Kidney epithelial cell (primary cell): ENCODE results near the gene CAMTA1. TPM values are rescaled to one million over a fixed set of nuclear protein-coding genes. Genes with fewer than 3 reads are reported as not detected.
"Not testable (repeated sequence)": the region's sequence is repeated elsewhere in the genome, so short reads cannot be mapped to it uniquely, and the experiment has no call there.

Experiments used
- DNase-seq: peaks from one replicate; pipeline ENCODE4 v3.0.0-alpha.2; 2010; ENCODE audit warnings: low read depth
- H3K27me3 ChIP-seq: 2 replicates; pipeline ENCODE4 v1.6.0; 2011; ENCODE audit warnings: low read length; ENCODE audit not compliant: control insufficient read depth, insufficient read depth
- H3K36me3 ChIP-seq: 2 replicates; pipeline ENCODE4 v1.5.1; 2011; ENCODE audit warnings: low read length; ENCODE audit not compliant: control insufficient read depth, insufficient read depth
- H3K4me3 ChIP-seq: 2 replicates; pipeline ENCODE4 v1.5.1; 2011; ENCODE audit warnings: low read depth, mild to moderate bottlenecking, control low read depth, low read length
- total RNA-seq: library from RNA; depleted of rRNA; stranded (reverse); fragments of >200 nt; gene quantifications from 2 replicates; pipeline ENCODE4 v1.2.3, GENCODE V29; 2015
- TF ChIP-seq, protein P1 (sequence below): IDR thresholded peaks from 2 replicates; pipeline ENCODE4 v1.5.1; 2011; ENCODE audit warnings: mild to moderate bottlenecking, moderate library complexity, low read length, control low read depth, inconsistent platforms; ENCODE audit not compliant: insufficient read depth, poor library complexity, severe bottlenecking

The CAMTA1 gene
- total RNA-seq, 1 donor from 2014 or later = 76.5 TPM

DNA sequence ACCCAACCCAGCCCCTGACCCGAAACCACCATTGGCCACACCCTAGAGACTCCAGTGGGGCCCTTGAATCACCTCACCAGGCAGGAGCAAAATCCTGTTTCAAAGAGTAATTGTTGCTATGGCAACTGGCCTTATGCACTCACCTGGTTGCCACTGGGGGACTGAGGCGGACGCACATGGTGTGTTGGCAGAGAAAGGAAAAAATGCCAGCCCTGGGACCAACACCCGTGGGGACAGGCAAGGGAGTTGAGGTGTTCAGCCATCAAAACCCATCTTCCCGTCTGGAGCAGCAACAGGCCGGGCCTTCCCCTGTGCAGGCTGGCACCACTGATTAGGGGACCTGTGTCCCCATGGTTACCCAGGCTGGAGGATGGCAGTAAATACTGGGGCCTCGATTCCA, 590.1 kb downstream of the CAMTA1 start:
- no peaks in the 10 kb centered on the region for H3K36me3 ChIP-seq
- H3K27me3 ChIP-seq = no peaks in the 10 kb centered on the region
- TF ChIP-seq, protein P1, sequence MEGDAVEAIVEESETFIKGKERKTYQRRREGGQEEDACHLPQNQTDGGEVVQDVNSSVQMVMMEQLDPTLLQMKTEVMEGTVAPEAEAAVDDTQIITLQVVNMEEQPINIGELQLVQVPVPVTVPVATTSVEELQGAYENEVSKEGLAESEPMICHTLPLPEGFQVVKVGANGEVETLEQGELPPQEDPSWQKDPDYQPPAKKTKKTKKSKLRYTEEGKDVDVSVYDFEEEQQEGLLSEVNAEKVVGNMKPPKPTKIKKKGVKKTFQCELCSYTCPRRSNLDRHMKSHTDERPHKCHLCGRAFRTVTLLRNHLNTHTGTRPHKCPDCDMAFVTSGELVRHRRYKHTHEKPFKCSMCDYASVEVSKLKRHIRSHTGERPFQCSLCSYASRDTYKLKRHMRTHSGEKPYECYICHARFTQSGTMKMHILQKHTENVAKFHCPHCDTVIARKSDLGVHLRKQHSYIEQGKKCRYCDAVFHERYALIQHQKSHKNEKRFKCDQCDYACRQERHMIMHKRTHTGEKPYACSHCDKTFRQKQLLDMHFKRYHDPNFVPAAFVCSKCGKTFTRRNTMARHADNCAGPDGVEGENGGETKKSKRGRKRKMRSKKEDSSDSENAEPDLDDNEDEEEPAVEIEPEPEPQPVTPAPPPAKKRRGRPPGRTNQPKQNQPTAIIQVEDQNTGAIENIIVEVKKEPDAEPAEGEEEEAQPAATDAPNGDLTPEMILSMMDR = no peak
- H3K4me3 ChIP-seq = no peak overlapping the region
- DNase-seq = no peak

DNA sequence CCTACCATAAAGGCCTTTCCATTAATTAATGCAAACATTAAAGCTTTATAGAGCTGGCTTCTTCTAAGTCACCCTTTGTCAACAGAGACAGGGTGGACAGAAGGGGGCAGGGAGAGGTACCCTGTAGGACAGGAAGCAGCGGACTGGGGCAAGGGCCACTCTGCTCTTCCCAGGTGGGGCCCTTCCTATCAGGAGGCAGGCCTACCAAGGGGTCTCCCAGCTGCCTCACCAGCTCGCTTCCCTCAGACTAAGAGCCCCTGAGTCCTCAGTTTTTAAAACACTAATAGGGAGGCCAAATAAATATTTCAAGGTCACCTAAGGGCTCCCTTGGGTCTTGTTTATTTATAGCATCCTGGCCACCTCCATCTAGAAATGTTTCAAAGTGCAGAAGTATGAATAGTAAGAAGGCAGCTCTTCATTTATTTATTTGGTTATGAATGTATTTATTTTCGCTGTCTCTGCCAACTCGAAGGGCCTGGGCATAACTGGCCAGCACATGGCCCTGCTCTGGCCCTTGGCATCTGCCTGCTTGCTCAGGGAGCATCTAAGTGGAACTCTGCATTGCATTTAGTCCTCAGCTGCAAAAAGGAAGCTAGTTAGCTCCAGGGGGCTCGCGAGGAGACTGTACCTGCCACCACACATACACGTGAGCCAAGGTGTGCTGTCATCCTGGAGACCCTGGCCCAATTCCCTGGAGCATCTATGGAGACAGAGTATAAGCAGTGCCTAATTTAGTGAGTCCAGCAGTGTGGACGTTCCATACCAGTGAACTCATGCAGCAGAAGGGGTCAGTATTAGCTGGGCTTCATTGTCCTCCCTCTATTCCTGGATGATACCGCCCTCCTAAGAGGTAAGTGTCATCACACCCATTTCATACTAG, 590.8 kb downstream of the CAMTA1 start:
- Histone ChIP-seq H3K36me3 (no peaks in the 10 kb centered on the region), H3K4me3 (no peak overlapping the region), H3K27me3 (no peaks in the 10 kb centered on the region)
- DNase-seq = no peak
- TF ChIP-seq, protein P1 = no peak

DNA sequence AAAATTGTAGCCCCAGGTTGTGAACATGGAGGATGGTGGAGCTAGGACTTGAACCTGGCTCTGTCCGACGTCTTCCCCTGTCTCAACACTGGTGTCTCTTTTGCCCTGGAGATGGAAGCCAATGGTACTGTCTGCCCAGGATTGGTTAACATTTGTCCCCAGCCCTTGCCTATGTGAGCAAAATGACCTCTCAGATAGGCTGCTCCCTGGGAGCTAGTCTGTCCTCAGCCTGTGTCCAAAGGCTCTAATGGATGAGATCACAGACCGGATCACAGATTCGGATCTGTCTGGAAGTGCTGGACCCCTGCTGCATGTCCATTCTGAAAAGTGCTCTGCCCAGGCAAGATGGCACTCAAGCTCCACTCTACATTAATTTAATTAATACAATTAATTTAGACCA, 591.4 kb downstream of the CAMTA1 start:
- no peaks in the 10 kb centered on the region for H3K36me3 ChIP-seq
- no peak for DNase-seq
- TF ChIP-seq, protein P1 = no peak
- H3K27me3 ChIP-seq = no peaks in the 10 kb centered on the region
- H3K4me3 ChIP-seq = no peak overlapping the region

DNA sequence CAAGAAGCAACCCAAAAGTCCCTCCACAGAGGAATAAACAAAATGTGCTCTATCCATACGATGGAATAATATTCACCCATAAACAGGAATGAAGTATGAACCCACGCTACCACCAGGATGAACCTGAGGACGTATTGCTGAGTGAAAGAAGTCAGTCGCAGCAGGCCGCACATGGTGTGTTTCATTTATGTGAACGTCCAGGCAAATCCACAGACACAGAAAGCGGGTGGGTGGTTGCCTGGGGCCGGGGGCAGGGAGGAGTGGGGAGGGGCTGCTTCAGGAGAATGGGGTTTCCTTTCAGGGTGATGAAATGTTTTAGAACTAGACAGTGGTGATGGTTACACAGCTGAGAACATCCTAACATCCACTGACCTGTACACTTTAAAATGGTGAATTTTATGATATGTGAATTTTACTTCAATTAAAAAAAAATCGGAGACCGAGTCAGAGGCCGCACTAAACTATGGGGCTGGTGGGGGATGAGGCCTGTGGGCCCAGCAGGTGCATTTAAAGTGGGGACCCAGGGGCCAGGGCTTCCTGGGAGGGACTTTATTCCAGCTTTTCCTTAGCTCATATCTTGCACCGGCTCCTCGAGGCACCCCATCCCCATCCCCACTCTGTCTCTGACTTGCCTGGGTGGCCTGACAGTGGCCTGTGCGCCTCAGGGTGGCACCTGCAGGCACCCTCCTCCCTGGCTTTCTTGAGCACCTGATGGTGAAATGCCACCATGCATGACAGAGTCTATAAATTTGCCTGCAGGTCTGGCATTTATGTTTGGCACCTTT, 593.3 kb downstream of the CAMTA1 start:
- TF ChIP-seq, protein P1 = no peak
- DNase-seq = no peak
- no peaks in the 10 kb centered on the region for H3K27me3 ChIP-seq
- no peak overlapping the region for H3K4me3 ChIP-seq
- no peaks in the 10 kb centered on the region for H3K36me3 ChIP-seq

DNA sequence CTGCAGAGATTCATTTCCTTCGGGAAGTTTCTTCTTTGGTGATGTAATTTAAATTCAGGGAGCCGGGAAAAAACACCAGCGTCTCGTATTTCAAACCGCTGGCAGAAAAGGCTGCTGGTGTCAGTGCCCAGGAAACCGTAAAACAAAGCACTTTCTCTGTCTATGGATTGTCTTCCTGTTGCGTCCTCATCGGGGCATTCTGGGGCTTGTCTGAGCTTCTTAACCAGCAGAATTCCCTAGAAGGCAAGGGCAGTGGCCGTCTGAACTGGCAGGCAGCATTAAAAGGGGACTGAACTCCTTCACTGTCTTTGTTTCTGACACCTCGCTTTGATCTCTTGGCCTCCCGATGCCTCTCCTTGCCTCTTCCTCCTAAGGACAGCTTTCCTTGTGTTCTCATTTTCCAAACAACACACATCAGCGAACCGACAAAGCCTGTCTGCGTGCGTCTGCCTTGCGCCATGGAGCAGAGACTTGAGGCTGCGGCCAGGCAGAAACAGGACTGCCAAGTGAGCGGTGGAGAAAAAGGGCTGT, 594.3 kb downstream of the CAMTA1 start:
- Histone ChIP-seq H3K36me3 (no peaks in the 10 kb centered on the region), H3K4me3 (no peak overlapping the region), H3K27me3 (no peaks in the 10 kb centered on the region)
- DNase-seq = peak; percentile 72
- TF ChIP-seq, protein P1 = no peak

DNA sequence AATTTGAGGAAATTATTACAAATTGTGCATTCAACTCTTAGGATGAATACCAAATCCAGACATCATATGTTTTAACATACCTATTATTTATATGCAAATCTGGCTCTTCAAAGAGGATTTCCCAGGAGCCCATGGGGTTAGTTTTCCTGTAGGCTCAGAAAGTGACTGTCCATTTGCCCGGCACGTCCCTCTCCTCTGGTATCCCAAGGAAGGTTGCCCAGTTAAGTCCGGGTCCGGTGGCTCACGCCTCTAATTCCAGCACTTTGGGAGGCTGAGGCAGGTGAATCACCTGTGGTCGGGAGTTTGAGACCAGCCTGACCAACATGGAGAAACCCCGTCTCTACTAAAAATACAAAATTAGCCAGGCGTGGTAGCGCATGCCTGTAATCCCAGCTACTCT, 594.8 kb downstream of the CAMTA1 start:
- DNase-seq, H3K4me3 ChIP-seq, H3K36me3 ChIP-seq, H3K27me3 ChIP-seq: not testable (repeated sequence)
